ENCODE measurements around the gene STXBP5.

The STXBP5 gene

GRCh38 chr6:147381712-147382111 is 177.5 kb downstream of the STXBP5 start:
- Histone ChIP-seq H3F3A (ENCODE audit: control insufficient read depth, insufficient read depth) (no peaks in the 10 kb centered on the region), H3K4me3 (ENCODE audit: low read length) (no peak overlapping the region), H3K4me2 (ENCODE audit: low read length) (no peak overlapping the region), H3K36me3 (ENCODE audit: control insufficient read depth, low read length) (peaks cover 3% of the 10 kb centered on the region; the same call in 1 of the 2 replicates), H3K27me3 (ENCODE audit: control insufficient read depth, low read length) (no peaks in the 10 kb centered on the region), H3K9me2 (replicated peaks; ENCODE audit: control insufficient read depth, low read length) (no peaks in the 10 kb centered on the region), H3K9me3 (ENCODE audit: control insufficient read depth, insufficient read depth, low read length) (no peaks in the 10 kb centered on the region), H4K20me1 (ENCODE audit: control insufficient read depth, insufficient read depth, low read depth, low read length) (no peaks in the 10 kb centered on the region), H3K27ac (ENCODE audit: low read depth, low read length) (no peak overlapping the region), H3K79me2 (ENCODE audit: control insufficient read depth, low read length) (no peaks in the 10 kb centered on the region), H3K4me1 (ENCODE audit: control insufficient read depth, low read length) (no peaks in the 10 kb centered on the region)
- TF ChIP-seq EZH2phosphoT487 (IDR thresholded peaks at IDR 0.05; ENCODE audit: borderline replicate concordance, low read length): no peak
- TF ChIP-seq, protein P1, sequence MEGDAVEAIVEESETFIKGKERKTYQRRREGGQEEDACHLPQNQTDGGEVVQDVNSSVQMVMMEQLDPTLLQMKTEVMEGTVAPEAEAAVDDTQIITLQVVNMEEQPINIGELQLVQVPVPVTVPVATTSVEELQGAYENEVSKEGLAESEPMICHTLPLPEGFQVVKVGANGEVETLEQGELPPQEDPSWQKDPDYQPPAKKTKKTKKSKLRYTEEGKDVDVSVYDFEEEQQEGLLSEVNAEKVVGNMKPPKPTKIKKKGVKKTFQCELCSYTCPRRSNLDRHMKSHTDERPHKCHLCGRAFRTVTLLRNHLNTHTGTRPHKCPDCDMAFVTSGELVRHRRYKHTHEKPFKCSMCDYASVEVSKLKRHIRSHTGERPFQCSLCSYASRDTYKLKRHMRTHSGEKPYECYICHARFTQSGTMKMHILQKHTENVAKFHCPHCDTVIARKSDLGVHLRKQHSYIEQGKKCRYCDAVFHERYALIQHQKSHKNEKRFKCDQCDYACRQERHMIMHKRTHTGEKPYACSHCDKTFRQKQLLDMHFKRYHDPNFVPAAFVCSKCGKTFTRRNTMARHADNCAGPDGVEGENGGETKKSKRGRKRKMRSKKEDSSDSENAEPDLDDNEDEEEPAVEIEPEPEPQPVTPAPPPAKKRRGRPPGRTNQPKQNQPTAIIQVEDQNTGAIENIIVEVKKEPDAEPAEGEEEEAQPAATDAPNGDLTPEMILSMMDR (IDR thresholded peaks at IDR 0.05; ENCODE audit: low read depth, low read length, poor library complexity, severe bottlenecking): no peak

- H3F3A ChIP-seq (ENCODE audit: control insufficient read depth, insufficient read depth): no peaks in the 10 kb centered on the region
- H3K27me3 ChIP-seq (ENCODE audit: control insufficient read depth, low read length): no peaks in the 10 kb centered on the region
- H3K4me1 ChIP-seq (ENCODE audit: control insufficient read depth, low read length): no peaks in the 10 kb centered on the region
- H3K4me2 ChIP-seq (ENCODE audit: low read length): no peak overlapping the region
- no peaks in the 10 kb centered on the region for H4K20me1 ChIP-seq (ENCODE audit: control insufficient read depth, insufficient read depth, low read depth, low read length)
- H3K4me3 ChIP-seq (ENCODE audit: low read length): no peak overlapping the region
- no peaks in the 10 kb centered on the region for H3K9me2 ChIP-seq (replicated peaks; ENCODE audit: control insufficient read depth, low read length)
- peaks cover 3% of the 10 kb centered on the region; the same call in 1 of the 2 replicates for H3K36me3 ChIP-seq (ENCODE audit: control insufficient read depth, low read length)
- H3K27ac ChIP-seq (ENCODE audit: low read depth, low read length): no peak overlapping the region
- TF ChIP-seq, protein P1 (IDR thresholded peaks at IDR 0.05; ENCODE audit: low read depth, low read length, poor library complexity, severe bottlenecking): peak; percentile 53
- TF ChIP-seq EZH2phosphoT487 (IDR thresholded peaks at IDR 0.05; ENCODE audit: borderline replicate concordance, low read length): no peak
- no peaks in the 10 kb centered on the region for H3K79me2 ChIP-seq (ENCODE audit: control insufficient read depth, low read length)
- no peaks in the 10 kb centered on the region for H3K9me3 ChIP-seq (ENCODE audit: control insufficient read depth, insufficient read depth, low read length)
Observed at GRCh38 chr6:147382945-147383554, 178.8 kb downstream of the STXBP5 start.

DNA sequence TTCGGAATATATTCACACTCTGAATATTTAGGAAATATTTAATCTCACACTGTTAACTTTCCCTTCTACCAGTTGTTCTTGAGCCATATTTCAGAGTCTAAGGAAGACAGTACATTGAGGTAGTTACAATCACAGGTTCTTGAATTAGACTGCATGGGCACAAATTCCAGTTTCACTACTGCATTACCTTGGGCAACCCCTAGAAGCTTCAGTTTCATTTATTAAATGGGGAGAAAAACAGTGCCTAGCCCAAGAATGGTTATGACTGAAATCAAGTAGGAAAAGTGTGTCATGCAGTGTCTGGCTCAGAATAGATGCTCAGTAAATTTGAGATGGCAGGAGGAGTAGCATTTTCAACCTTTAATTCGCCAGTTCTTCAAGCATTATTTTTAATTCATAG is 179.8 kb downstream of the STXBP5 start:
- Histone ChIP-seq H3K27me3 (ENCODE audit: control insufficient read depth, low read length) (no peaks in the 10 kb centered on the region), H3K4me3 (ENCODE audit: low read length) (no peak overlapping the region), H3K27ac (ENCODE audit: low read depth, low read length) (no peak overlapping the region), H3K9me2 (replicated peaks; ENCODE audit: control insufficient read depth, low read length) (no peaks in the 10 kb centered on the region), H3K4me1 (ENCODE audit: control insufficient read depth, low read length) (no peaks in the 10 kb centered on the region), H3K4me2 (ENCODE audit: low read length) (no peak overlapping the region), H3K79me2 (ENCODE audit: control insufficient read depth, low read length) (no peaks in the 10 kb centered on the region), H3K9me3 (ENCODE audit: control insufficient read depth, insufficient read depth, low read length) (no peaks in the 10 kb centered on the region), H3K36me3 (ENCODE audit: control insufficient read depth, low read length) (peaks cover under 1% of the 10 kb centered on the region; the same call in 1 of the 2 replicates), H4K20me1 (ENCODE audit: control insufficient read depth, insufficient read depth, low read depth, low read length) (no peaks in the 10 kb centered on the region), H3F3A (ENCODE audit: control insufficient read depth, insufficient read depth) (no peaks in the 10 kb centered on the region)
- TF ChIP-seq EZH2phosphoT487 (IDR thresholded peaks at IDR 0.05; ENCODE audit: borderline replicate concordance, low read length): no peak

Measured in DOHH2 (cell line).